ENCODE measurements around the gene GPR179.

GPR179 gene

DNA sequence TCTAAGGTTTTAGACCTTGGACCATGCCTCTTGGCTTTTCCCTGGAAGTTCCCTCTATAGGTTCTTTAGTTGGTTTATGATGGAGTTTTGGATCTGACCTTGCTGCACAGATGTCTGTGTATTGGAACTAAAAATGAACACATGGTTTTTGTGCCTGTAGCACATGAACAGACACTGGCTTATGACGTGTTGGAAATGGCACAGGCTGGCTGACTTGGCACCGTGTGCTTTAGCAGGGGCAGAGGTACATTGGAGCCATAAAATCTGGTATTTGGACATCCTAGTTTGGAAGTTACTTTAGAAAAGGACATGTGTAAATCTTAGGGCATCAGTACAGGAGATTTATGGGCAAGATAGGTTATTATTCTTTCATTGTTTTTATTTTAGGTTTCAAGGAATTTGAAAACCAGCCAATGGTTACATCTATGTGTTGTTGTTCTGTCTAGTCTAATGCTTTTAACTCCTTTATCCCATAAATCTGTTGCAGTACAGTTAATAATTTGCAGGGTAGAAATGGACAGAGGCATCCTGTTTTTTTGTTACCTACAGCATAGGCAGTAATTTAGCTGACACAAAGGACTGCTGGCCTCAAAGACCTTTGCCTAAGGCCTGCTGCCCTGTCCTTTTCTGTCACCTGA lies 13.8 kb upstream of the GPR179 start:
- Histone ChIP-seq H3K27me3 (no peaks in the 10 kb centered on the region), H3K4me3 (no peak overlapping the region), H3K36me3 (peaks cover 21% of the 10 kb centered on the region), H3K9ac (no peak overlapping the region), H3K9me3 (no peaks in the 10 kb centered on the region), H3K4me1 (peaks cover 38% of the 10 kb centered on the region), H4K20me1 (peaks cover 100% of the 10 kb centered on the region), H3K4me2 (no peak overlapping the region), H3K27ac (no peak overlapping the region)
- no peak for TF ChIP-seq Cebpa-rat (IDR thresholded peaks at IDR 0.05)

DNA sequence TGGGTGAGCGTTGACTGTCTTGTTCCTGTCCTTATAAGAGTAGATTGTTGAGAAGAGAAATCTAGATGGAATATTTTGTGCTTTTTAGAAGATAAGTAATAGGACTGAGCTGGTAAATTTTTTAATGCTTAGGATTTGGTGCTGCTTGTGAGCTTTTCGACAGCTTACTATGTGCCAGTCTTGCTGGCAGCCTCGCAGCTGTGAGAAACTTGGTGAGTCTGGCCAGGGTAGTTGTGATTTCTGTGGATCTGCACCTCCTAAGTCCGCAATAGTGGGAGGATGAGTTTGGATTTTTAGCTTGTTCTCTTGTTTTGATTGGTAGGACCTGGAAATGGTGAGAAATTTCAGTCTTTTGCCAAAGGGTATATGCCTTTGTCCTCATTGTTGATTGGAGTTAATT lies 11.5 kb upstream of the GPR179 start:
- Histone ChIP-seq H3K4me3 (no peak overlapping the region), H3K4me2 (peak overlapping the region; percentile 89), H3K27me3 (no peaks in the 10 kb centered on the region), H3K4me1 (peaks cover 44% of the 10 kb centered on the region), H3K9ac (no peak overlapping the region), H3K36me3 (0 out of 2 replicates have a peak, but pooled peaks cover 6% of the 10 kb centered on the region), H3K27ac (no peak overlapping the region), H3K9me3 (no peaks in the 10 kb centered on the region), H4K20me1 (peaks cover 80% of the 10 kb centered on the region)
- TF ChIP-seq Cebpa-rat (IDR thresholded peaks at IDR 0.05), result no peak

DNA sequence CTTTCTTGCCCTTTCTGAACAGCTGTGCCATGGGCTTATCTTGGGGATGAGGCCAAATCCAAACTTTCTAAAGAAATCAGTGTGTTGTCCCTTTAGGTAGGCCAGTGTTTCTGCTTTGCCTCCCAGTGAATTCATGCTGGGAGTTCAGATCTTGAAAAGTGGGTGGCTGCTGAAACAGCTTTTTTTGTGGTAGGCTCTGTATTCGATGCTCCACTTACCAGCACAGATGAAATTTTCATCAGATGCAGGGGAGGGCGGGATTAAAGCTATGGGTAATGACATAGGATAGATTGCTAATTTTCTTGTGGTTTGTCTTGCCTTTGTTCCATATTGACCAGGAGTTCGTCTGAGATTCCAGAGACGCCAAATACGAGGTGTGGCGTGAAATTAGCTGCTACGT lies 10.7 kb upstream of the GPR179 start:
- Histone ChIP-seq H3K4me3 (peak overlapping the region; percentile 94), H3K27me3 (no peaks in the 10 kb centered on the region), H4K20me1 (peaks cover 72% of the 10 kb centered on the region), H3K4me1 (peaks cover 44% of the 10 kb centered on the region), H3K9ac (no peak overlapping the region), H3K27ac (no peak overlapping the region), H3K36me3 (0 out of 2 replicates have a peak, but pooled peaks cover 6% of the 10 kb centered on the region), H3K4me2 (peak overlapping the region; percentile 89), H3K9me3 (no peaks in the 10 kb centered on the region)
- no peak for TF ChIP-seq Cebpa-rat (IDR thresholded peaks at IDR 0.05)

DNA sequence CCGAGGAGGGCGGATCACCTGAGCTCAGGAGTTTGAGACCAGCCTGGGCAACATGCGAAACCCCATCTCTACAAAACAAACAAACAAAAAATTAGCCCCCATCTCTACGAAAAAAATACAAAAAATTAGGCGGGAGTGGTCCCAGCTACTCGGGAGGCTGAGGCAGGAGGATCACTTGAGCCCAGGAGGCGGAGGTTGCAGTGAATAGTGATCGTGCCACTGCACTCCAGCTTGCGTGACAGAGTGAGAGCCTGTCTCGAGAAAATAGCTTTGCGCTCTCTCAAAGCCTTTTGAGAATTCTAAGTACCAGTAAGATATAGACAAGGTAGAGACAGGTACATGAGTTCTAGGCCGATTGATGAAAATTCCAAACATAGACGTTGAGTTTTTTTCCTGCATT lies 9.9 kb upstream of the GPR179 start:
- no peak for TF ChIP-seq Cebpa-rat (IDR thresholded peaks at IDR 0.05)
- H3K9me3 ChIP-seq, result no peaks in the 10 kb centered on the region
- peaks cover 64% of the 10 kb centered on the region for H4K20me1 ChIP-seq
- no peaks in the 10 kb centered on the region for H3K27me3 ChIP-seq
- H3K9ac ChIP-seq, result no peak overlapping the region
- 0 out of 2 replicates have a peak, but pooled peaks cover 6% of the 10 kb centered on the region for H3K36me3 ChIP-seq
- H3K27ac ChIP-seq, result no peak overlapping the region
- peak overlapping the region; percentile 89 for H3K4me2 ChIP-seq
- H3K4me3 ChIP-seq, result peak overlapping the region; percentile 94
- peaks cover 44% of the 10 kb centered on the region for H3K4me1 ChIP-seq

DNA sequence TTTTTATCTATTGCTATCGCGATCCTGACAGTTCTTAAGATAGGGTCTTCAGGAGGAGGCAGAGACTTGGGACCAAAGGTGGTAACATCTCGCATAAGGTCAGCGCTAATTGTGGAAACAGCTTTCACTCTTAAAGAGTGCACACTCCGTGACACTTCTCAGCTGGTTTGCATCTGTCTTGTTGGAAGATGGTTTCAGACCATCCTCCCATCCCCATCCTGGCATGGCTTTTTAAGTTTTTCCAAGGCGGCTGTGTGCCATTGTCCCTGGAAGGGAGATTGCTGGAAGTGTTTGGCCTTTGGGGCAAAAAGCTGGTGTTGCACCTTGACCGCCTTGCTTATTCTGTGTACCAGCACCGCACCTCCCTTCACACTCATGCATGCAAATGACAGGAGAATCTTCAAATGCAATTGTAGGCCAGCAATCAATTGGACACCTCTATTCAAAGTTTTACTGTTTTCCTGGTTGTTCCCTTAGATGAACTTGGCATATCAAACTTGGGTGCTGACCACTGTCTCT lies 9.4 kb upstream of the GPR179 start:
- Histone ChIP-seq H3K9me3 (no peaks in the 10 kb centered on the region), H3K27me3 (no peaks in the 10 kb centered on the region), H3K4me1 (peaks cover 44% of the 10 kb centered on the region), H4K20me1 (peaks cover 59% of the 10 kb centered on the region), H3K4me2 (peak overlapping the region; percentile 89), H3K27ac (0 out of 2 replicates have a peak overlapping the region, but pooled peaks have one; percentile 89), H3K9ac (peak overlapping the region; percentile 92), H3K4me3 (peak overlapping the region; percentile 94), H3K36me3 (0 out of 2 replicates have a peak, but pooled peaks cover 6% of the 10 kb centered on the region)
- TF ChIP-seq Cebpa-rat (IDR thresholded peaks at IDR 0.05), result no peak

DNA sequence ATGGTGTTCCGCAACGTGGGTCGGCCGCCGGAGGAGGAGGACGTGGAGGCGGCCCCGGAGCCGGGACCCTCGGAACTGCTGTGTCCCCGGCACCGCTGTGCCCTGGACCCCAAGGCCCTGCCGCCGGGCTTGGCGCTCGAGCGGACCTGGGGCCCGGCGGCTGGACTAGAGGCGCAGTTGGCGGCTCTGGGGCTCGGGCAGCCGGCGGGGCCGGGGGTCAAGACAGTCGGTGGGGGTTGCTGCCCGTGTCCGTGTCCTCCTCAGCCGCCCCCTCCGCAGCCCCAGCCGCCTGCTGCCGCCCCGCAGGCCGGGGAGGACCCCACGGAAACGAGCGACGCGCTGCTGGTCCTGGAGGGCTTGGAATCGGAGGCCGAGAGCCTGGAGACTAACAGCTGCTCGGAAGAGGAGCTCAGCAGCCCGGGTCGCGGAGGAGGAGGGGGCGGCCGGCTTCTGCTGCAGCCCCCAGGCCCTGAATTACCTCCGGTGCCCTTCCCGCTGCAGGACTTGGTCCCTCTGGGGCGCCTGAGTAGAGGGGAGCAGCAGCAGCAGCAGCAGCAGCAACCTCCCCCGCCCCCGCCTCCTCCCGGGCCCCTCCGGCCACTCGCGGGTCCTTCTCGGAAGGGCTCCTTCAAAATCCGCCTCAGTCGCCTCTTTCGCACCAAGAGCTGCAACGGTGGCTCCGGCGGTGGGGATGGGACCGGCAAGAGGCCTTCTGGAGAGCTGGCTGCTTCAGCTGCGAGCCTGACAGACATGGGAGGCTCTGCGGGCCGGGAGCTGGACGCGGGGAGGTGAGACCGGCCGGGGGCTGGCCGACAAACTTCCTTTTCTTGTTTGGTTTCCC lies 8.7 kb upstream of the GPR179 start:
- Histone ChIP-seq H3K9me3 (no peaks in the 10 kb centered on the region), H3K4me3 (peak overlapping the region; percentile 94), H4K20me1 (peaks cover 52% of the 10 kb centered on the region), H3K27ac (peak overlapping the region; percentile 89), H3K4me1 (peaks cover 41% of the 10 kb centered on the region), H3K9ac (peak overlapping the region; percentile 92), H3K4me2 (peak overlapping the region; percentile 89), H3K36me3 (0 out of 2 replicates have a peak, but pooled peaks cover 6% of the 10 kb centered on the region), H3K27me3 (no peaks in the 10 kb centered on the region)
- TF ChIP-seq Cebpa-rat (IDR thresholded peaks at IDR 0.05), result no peak

DNA sequence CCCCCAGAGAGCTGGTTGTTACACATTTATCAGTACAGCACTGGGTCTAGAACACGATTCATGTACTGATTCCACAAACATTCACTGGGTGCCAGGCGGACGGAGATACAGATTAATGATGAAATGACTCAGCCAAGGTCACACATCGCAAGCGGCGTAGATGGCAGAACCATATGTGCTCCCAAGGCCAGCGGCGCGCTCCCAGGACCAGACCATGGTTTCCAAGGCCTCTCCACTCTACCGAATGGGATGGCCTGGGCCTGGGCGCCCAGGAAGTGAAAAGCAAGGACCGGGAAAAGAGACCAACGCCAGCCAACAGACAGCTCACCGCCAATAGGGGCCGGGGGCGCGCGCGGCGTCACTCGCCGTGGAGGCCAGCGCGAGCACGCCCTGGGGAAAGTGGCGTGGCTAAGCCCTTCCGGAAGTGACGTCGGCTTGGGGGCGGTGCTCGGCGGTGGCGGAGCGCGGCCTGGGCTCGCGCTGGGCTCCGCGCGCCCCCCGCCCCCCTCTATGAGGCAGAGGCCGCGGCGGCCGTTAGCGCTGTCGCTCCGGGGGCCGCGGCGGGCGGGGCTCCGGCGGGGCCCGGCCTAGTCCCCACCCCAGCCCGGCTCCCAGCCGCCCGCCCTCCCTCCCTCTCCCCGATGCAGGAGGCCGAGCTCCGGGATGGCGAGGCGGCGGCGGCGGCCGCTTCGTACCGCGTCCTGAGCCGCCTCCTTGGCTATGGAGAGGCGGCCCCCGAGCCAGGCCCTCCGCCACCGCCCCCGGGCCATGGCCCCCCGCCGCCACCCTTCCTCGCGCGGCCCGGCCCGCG lies 7.9 kb upstream of the GPR179 start, which contains the start of gene SOCS7:
Gene SOCS7, plus strand, starts transcription at position 433 of the 811 bp plus-strand sequence. Its CDS starts 209 bp downstream, at position 642.
- H3K9ac ChIP-seq, result peak within 1 kb of the TSS; percentile 92
- peaks cover 44% of the 10 kb centered on the region for H4K20me1 ChIP-seq
- peak within 1 kb of the TSS; percentile 89 for H3K4me2 ChIP-seq
- H3K36me3 ChIP-seq, result 0 out of 2 replicates have a peak, but pooled peaks cover 6% of the 10 kb centered on the region
- no peak for TF ChIP-seq Cebpa-rat (IDR thresholded peaks at IDR 0.05)
- no peaks in the 10 kb centered on the region for H3K9me3 ChIP-seq
- peak within 1 kb of the TSS; percentile 89 for H3K27ac ChIP-seq
- H3K4me1 ChIP-seq, result peaks cover 34% of the 10 kb centered on the region
- no peaks in the 10 kb centered on the region for H3K27me3 ChIP-seq
- peak within 1 kb of the TSS; percentile 94 for H3K4me3 ChIP-seq

DNA sequence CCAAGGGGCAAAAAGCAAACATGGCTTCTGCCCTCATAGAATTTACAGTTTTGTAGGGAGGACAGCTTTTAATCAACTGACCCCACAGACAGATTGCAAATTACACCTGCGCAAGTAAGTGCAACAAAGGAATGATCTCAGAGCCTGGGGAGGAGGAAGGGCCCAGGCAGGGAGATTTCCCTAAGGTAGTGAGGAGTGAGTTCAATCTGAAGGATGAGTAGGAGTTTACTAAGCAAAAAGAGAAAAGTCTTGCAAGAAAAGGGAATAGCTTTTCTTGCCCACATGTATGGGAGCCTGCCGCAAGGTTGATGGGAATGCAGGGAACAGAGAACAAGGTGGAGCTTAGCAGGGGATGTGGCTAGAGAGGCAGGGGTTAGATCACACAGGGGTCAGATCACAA lies 6.3 kb upstream of the GPR179 start:
- Histone ChIP-seq H3K4me1 (peaks cover 31% of the 10 kb centered on the region), H3K9me3 (no peaks in the 10 kb centered on the region), H3K9ac (no peak overlapping the region), H4K20me1 (peaks cover 28% of the 10 kb centered on the region), H3K36me3 (no peaks in the 10 kb centered on the region), H3K4me3 (no peak overlapping the region), H3K27ac (no peak overlapping the region), H3K27me3 (no peaks in the 10 kb centered on the region), H3K4me2 (no peak overlapping the region)
- TF ChIP-seq Cebpa-rat (IDR thresholded peaks at IDR 0.05), result no peak

DNA sequence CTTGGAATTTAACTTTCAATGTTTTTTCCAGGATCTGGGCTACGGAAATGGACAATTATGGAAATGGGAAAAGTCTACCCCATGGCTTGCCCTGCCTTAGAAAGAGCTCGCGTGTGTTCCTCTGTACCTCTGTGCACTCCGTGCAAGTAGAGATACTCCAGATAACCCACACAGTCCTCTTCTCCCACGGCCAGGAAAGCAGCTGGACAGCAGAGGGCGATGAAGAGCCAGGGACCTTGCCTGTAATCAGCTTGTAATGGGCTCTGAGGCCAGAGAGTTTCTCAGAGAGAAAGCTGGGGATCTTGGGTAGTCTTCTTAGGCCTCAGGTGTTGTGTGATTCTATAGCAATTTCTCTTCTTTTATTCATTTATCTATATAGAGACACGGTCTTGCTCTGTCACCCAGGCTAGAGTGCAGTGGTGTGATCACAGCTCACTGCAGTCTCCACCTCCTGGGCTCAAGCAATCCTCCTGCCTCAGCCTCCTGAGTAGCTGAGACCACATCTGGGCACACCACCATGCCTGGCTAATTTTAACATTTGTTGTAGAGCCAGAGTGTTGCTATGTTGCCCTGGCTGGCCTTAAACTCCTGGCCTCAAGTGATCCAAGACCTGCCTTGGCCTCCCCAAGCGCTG lies 5.5 kb upstream of the GPR179 start:
- Histone ChIP-seq H3K9me3 (no peaks in the 10 kb centered on the region), H3K36me3 (no peaks in the 10 kb centered on the region), H3K9ac (no peak overlapping the region), H3K27ac (no peak overlapping the region), H4K20me1 (peaks cover 20% of the 10 kb centered on the region), H3K4me3 (no peak overlapping the region), H3K4me2 (no peak overlapping the region), H3K27me3 (no peaks in the 10 kb centered on the region), H3K4me1 (peaks cover 31% of the 10 kb centered on the region)
- no peak for TF ChIP-seq Cebpa-rat (IDR thresholded peaks at IDR 0.05)

All from BLaER1 (cell line).